Stimulated activated CD4-positive, alpha-beta T cell treated with anti-CD3 and anti-CD28 coated beads, TNF-alpha, amount 100 ng/mL, for 4 hours (primary cell): Measurements from ENCODE around the gene RBP5.

Source experiments
- DNase-seq, 3 experiments: peaks; one replicate each; pipeline ENCODE4 v3.0.0-alpha.2; 2020; ENCODE audit warnings: low read depth in 3 of 3

The RBP5 gene

GRCh38 chr12:7073946-7074345 lies 54.7 kb downstream of the RBP5 start:
- DNase-seq, result no peak
